Pulmonary artery endothelial cell (primary cell): ENCODE data around the gene DNAH9. TPM values are rescaled to one million over a fixed set of nuclear protein-coding genes. Genes with fewer than 3 reads are reported as not detected.

Experiments
- DNase-seq: peaks from one replicate; pipeline ENCODE4 v3.0.0-alpha.2; 2011; ENCODE audit warnings: low read depth, low spot score
- total RNA-seq: library from RNA; depleted of rRNA; stranded (reverse); fragments of >200 nt; gene quantifications from 2 replicates; pipeline ENCODE4 v1.2.3, GENCODE V29; 2014

Gene DNAH9
- total RNA-seq, 1 donor from 2014 or later = 0.07 TPM

DNA sequence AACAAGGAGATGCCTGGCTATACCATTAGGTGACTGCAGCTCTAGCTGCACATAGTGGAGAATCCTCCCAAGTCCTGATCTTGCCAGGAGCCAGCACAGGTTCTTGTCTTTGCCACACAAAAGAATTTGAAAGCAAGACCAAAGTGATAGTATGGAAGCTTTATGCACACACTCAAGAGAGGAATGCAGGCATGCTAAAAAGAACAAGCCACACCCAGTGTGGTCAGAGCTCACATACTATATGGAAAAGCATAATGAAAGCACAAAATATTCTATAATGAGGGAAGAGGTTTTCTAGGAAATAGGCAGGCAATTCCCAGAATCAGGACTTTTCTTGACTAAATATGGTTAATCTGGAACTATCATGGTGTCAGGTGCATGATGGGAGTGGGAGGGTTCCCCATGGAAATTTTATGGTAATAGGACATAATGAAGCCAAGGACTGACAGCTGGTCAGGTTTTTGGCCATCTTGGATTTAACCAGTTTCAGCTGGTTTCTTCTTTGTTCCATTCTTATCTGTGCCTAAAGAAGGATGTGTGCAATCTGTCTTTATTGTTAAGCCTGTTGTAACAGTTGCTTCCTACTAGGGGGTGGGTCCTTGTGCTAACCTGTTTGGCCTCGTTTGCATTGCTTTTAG, 227.4 kb downstream of the DNAH9 start:
- DNase-seq = no peak

DNA sequence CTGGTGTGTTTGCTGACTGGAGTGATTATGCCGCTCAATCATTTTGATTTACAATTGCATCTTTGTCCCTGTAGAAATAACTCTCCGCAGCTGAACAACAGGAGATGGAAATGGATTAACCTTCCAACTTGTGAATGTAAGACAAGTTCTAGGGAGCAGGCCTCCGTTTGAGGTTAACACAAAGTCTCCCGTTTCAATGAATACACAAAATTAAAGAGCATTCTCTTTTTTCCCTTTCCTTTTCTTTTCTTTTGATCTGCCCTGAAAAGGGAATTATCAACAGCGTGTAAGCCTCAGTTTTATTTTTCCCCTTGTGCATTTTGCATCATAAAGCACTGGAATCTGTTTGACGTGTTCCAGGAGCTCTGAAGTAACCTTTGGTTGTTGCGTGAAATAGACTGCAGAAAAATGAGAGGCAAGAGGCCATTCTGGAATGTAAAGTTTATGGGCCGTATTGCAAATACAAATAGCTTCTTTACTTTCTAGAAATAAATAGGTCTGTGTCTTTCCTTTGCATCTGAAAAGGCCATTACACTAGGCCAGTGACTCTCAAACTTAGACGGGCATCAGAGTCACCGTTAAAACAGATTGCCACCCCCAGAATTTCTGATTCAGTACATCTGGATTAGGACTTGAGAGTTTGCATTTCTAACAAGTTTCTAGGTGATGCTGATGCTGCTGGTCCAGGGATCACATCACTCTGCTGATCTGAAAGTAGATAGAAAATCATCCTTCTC, 234.3 kb downstream of the DNAH9 start:
- DNase-seq = no peak

DNA sequence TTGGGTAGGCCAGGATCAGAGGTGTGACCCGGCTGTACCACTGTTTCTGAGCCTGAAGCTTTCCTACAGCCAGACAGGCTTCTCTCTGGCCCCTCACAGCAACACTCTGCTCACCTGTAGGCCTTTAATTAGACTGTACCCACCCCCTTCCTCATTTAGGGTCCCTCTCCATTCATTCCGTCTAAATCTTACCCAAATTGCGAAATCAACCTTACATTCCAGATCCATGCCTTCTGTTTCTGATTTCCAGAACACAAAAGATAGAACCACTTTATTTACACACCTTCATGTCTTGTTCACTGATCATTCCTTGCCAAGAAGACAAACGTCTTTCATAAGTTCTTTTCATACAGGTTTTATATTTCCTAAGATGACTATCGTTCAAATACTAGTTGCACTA, 238.2 kb downstream of the DNAH9 start:
- no peak for DNase-seq

DNA sequence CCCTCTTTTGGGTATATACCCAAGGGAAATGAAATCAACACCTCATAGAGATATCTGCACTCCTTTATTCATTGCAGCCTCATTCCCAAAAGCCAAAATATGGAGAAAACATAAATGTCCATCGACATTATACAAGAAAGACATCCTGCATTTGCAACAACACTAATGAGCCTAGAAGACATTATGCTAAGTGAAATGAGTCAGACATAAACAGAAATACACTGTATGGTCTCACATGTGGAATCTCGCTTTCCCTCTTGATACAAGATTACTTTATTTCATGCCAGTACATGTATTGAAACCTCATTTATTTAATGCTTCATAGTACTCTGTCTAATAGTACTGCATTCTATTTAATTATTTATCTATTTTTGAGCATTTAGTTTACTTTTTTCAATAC, 241.8 kb downstream of the DNAH9 start:
- DNase-seq = no peak

- no peak for DNase-seq
Observed at GRCh38 chr17:11840831-11841230, 242.6 kb downstream of the DNAH9 start.

- no peak for DNase-seq
Observed at GRCh38 chr17:11848330-11848729, 250.1 kb downstream of the DNAH9 start.

- DNase-seq = no peak
Observed at GRCh38 chr17:11852231-11852630, 254.0 kb downstream of the DNAH9 start.

DNA sequence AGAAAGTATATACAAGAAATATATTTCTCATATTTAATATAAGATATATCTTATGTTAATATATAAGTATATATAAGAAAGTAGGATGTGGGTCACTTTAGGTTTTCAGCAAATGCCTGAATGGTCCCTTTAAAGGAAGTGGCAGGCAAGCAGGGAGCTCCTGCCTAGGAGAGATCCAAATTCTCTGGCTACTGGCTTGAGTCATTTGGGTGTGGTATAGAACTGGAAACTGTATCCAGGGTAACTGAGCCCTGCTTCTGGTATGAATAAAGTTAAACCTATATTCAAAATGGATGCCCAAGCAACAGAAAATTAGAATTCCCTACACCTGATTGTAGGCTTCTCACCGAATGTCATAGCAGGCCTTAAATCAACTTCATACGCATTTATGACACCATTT, 254.6 kb downstream of the DNAH9 start:
- DNase-seq = no peak

GRCh38 chr17:11853321-11854151, 255.3 kb downstream of the DNAH9 start:
- DNase-seq = no peak

DNA sequence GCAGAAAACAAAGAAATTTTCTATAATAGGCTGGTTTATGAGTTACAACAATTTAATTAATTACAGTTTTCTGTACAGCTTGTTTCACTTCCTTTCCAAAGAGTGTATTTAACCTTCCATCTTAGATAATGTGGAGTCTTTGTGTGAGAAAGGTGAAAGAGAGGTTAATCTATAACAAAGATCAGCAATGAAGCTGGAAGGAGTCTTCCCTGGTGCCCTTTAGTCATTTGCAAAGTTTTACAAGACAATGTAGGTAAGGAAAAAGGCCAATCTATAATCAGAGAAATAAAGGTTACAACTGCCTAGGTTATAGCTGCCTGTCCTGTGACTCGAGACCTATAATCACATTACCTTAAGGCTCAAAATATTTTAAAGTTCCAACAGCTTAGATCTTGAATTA, 257.0 kb downstream of the DNAH9 start:
- no peak for DNase-seq

GRCh38 chr17:11857006-11857405, 258.7 kb downstream of the DNAH9 start:
- DNase-seq = no peak

DNA sequence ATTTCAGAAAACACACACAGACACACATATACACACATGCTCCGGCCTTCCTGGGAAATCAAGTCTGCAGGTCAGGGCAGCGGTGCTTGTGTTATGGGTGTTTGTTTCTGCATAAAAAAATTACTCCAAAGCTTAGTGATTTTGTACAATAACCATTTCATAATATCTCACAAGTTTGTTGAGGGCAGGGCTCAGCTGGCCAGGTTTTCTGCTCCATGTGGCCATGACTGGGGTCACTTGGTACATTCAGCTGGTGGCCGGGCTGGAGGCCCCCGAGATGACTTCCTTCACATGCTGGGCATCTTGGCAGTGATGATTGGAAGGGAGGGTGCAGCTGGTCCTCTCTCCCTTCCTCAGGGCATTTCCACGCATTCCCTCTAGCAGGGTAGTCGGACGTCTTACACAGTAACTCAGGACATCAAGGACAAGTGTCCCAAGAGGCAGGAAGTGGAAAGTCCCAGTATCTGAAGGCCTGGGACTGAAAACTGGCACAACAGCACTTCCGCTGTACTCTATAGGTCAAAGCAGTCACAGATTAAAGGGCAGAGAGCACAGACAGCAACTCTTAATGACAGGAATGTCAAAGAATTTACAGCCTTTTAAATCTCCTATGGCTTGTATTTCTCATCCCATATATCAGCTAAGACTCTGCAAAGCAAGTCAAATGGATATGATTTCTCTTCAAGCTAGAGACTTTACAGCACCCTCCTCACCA, 271.6 kb downstream of the DNAH9 start:
- no peak for DNase-seq

DNA sequence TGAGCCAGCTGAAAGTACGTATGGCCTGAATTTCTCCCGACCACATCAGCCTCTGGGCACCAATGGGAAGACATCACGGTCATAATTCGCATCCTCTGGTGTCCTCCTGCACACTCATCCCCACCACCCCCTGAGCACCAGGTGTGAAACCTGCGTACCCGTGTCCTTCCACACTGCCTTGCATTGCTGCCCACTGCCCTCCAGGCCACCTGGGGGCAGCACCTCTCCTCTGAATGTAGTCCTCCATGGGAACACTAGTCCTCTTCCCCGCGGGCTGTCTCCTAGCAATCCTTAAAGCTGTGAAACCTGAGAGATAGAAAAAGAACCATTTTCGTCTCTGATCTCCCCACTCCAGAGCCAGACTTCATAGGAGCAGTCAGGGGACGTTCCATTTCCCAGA, 273.5 kb downstream of the DNAH9 start:
- no peak for DNase-seq

DNA sequence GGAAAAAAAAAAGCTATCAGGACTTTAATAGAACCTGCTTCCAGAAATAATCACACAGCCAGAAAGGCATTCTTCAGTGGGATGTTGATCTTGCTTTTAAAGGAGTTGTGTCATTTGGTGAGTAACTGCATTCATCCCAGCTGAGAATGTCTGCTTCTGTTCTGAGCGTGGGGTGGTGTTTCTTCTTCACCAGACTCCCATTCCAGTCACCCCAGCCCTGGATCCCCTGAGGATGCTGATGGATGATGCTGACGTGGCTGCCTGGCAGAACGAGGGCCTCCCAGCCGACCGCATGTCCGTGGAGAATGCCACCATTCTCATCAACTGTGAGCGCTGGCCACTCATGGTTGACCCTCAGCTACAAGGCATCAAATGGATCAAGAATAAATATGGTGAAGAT, 276.5 kb downstream of the DNAH9 start:
- no peak for DNase-seq

GRCh38 chr17:11880714-11881113, 282.4 kb downstream of the DNAH9 start:
- DNase-seq = no peak

- no peak for DNase-seq
Observed at GRCh38 chr17:11882716-11883115, 284.4 kb downstream of the DNAH9 start.

GRCh38 chr17:11885051-11885450, 286.8 kb downstream of the DNAH9 start:
- no peak for DNase-seq

DNA sequence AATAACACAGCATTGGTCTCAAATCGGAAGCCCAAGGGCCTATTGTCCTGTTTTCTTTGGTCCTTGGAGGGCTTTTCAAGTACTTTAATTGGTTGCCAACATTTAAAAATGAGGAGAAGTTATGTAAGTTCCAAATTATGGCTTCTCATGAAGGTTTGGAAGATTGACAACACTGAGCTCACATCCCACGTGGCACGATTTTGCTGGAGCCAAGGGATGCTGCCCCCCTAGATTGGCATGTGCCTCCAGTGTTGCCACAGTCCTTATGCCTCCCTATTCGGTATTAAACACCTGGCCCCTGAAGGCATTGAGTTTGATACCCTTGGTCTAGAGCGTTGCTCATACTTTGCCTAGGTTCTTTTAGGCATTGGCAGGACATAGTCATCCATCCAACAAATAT, 291.0 kb downstream of the DNAH9 start:
- DNase-seq = no peak

- no peak for DNase-seq
Observed at GRCh38 chr17:11893862-11894261, 295.6 kb downstream of the DNAH9 start.

DNA sequence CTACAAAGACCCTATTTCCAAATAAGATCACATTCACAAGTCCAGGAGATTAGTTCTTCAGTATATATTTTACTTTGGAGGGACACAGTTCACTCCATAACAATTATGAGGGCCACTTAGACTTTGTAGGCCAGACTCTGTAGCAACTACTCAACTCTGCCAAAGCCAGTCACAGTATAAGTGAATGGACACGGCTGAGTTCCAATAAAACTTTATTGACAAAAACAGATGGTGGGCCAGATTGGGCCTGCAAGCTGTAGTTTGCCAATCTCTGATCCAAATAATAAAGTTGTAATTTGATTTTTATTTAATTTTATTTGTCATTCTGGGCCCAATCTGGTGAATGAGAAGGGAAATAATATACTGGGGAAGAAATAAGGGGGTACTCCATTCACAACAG, 297.9 kb downstream of the DNAH9 start:
- no peak for DNase-seq

DNA sequence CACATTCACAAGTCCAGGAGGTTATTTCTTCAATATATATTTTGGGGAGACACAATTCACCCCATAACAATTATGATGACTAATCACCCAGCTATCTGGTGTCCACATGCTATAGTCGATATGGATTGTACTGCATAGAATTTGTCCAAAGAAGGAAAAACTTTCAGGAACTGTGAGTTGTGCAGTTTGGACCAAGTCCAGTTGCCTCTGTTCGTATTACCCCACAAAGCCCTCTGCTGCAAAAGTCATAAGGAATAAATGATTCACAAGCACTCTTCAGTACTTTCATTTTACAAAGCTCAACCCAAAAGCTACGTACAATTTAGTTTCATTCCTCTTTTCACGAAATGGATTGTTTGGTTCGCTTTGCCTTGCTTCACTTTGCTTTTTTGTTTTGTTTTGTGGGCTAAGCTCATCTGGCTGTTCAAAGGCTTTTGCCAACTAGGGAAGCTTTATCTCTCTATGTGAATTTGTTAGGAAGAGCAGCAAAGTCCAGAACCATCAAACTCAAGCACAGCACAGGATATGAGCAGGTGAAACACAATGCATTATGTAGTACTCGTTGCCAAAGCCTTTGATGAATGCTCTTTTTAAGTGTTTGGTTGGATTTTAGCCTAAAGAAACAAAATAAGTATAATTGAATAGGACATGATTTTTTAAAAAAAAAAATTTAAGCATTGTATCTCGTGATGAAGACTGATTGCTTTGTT, 300.4 kb downstream of the DNAH9 start:
- no peak for DNase-seq
